ENCODE results near the gene OTOG.
A peak's percentile ranks its signal among the peaks of the same experiment; 100 is the strongest.

OTOG gene, protein sequence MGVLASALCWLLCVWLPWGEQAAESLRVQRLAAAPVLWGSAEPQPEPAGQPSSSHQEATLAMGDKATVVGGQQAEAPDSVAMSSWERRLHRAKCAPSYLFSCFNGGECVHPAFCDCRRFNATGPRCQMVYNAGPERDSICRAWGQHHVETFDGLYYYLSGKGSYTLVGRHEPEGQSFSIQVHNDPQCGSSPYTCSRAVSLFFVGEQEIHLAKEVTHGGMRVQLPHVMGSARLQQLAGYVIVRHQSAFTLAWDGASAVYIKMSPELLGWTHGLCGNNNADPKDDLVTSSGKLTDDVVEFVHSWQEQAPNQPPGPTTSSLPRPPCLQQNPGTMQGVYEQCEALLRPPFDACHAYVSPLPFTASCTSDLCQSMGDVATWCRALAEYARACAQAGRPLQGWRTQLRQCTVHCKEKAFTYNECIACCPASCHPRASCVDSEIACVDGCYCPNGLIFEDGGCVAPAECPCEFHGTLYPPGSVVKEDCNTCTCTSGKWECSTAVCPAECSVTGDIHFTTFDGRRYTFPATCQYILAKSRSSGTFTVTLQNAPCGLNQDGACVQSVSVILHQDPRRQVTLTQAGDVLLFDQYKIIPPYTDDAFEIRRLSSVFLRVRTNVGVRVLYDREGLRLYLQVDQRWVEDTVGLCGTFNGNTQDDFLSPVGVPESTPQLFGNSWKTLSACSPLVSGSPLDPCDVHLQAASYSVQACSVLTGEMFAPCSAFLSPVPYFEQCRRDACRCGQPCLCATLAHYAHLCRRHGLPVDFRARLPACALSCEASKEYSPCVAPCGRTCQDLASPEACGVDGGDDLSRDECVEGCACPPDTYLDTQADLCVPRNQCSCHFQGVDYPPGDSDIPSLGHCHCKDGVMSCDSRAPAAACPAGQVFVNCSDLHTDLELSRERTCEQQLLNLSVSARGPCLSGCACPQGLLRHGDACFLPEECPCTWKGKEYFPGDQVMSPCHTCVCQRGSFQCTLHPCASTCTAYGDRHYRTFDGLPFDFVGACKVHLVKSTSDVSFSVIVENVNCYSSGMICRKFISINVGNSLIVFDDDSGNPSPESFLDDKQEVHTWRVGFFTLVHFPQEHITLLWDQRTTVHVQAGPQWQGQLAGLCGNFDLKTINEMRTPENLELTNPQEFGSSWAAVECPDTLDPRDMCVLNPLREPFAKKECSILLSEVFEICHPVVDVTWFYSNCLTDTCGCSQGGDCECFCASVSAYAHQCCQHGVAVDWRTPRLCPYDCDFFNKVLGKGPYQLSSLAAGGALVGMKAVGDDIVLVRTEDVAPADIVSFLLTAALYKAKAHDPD (N-terminal part only)

DNA sequence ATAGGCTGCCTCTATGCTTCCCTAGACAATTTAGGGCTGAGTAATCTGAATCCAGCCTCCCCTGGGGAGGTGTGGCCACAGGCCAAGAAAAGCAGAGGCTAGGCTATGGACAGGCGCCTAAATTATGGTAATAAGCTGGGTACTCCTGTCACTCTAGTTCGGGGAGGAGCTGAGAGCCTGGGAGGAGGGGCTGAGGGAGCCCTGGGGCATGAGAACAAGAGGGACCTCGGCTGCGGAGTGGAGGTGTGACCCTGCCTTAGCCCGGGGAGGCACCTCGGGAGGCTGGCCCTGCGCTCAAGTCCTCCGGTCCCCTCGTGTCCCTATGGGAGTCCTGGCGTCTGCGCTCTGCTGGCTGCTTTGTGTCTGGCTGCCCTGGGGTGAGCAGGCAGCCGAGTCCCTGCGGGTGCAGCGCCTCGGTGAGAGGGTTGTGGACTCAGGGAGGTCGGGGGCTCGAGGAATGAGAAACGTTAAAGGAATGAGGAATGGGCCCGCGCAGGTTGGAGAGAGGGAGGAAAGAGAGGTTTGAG is at the start of gene OTOG:
TSS of gene OTOG (plus strand) at position 209 of the 527 bp plus-strand sequence. CDS start at position 323, 114 bp downstream.
- TF ChIP-seq, protein P1, sequence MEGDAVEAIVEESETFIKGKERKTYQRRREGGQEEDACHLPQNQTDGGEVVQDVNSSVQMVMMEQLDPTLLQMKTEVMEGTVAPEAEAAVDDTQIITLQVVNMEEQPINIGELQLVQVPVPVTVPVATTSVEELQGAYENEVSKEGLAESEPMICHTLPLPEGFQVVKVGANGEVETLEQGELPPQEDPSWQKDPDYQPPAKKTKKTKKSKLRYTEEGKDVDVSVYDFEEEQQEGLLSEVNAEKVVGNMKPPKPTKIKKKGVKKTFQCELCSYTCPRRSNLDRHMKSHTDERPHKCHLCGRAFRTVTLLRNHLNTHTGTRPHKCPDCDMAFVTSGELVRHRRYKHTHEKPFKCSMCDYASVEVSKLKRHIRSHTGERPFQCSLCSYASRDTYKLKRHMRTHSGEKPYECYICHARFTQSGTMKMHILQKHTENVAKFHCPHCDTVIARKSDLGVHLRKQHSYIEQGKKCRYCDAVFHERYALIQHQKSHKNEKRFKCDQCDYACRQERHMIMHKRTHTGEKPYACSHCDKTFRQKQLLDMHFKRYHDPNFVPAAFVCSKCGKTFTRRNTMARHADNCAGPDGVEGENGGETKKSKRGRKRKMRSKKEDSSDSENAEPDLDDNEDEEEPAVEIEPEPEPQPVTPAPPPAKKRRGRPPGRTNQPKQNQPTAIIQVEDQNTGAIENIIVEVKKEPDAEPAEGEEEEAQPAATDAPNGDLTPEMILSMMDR (IDR thresholded peaks at IDR 0.05; ENCODE audit: low read depth, low read length, missing control alignments): no peak
- DNase-seq (ENCODE audit: low read depth): no peak
- H3K4me3 ChIP-seq (ENCODE audit: low read depth, low read length): no peak within 1 kb of the TSS
- in situ Hi-C loops (cut with HindIII; ENCODE audit: low sequenced_read_pairs): no loop called here

DNA sequence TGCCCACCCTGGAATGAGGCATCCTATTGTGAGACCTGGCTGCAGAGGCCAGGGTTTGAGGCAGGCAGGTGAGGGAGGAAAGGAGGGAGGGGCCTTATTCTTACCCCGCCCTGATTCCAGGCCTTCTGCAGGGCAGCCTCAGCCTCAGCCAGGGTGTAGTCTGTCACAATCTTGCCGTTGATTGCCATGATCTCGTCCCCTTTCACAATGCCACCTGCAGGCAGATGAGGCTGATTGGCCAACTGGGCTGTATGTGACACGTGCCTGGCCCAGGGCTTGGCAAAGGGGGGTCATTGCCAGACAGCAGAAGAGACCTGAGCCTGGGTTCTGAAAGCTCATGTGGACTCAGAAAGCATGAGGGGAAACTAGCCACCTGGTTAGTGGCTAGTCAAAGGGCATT is 49.0 kb upstream of the OTOG start:
- in situ Hi-C loops (cut with HindIII; ENCODE audit: low sequenced_read_pairs): no loop called here
- DNase-seq (ENCODE audit: low read depth): no peak
- no peak overlapping the region for H3K4me3 ChIP-seq (ENCODE audit: low read depth, low read length)
- TF ChIP-seq, protein P1 (IDR thresholded peaks at IDR 0.05; ENCODE audit: low read depth, low read length, missing control alignments): no peak

DNA sequence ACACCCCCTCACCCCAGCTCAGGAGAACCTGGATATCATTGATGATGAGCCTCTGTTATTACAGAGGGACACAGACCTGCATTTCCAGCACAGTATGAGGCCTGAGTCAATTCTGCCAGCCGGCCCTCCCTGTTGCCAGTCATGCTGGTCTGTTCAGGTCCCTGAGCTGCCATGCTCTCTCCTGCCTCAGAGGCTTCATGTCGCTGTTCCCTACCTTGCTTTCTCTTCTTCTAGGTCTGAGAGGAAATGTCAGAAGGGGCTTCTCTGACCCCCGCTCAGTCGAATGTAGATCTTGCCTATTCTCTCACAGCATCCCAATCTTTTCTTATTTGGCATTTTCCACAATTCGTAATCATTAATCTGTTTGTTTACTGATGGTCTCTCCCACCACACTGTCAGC is 48.6 kb upstream of the OTOG start:
- in situ Hi-C loops (cut with HindIII; ENCODE audit: low sequenced_read_pairs): no loop called here
- H3K4me3 ChIP-seq (ENCODE audit: low read depth, low read length): no peak overlapping the region
- TF ChIP-seq, protein P1 (IDR thresholded peaks at IDR 0.05; ENCODE audit: low read depth, low read length, missing control alignments): peak; percentile 31
- no peak for DNase-seq (ENCODE audit: low read depth)

DNA sequence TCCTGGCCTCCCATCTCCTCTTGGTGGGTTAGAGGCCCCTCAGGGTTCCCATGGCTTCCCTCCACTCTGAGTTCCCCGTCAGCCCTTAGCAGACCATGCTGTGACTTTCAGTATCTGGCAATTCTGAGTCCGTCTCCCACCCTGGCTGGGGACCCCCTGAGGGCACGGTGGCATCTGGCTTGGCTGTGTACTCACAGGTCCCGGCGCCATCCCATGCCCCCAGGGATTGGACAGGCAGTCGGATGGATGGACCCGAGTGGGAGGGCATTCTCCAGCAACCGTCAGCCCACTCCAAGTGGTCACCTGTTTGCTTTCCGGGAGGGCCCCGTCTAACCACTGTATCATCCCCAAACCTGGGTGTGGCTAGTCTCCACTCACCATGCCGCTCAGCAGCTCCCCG is 46.4 kb upstream of the OTOG start:
- DNase-seq (ENCODE audit: low read depth): no peak
- in situ Hi-C loops (cut with HindIII; ENCODE audit: low sequenced_read_pairs): no loop called here
- no peak overlapping the region for H3K4me3 ChIP-seq (ENCODE audit: low read depth, low read length)
- TF ChIP-seq, protein P1 (IDR thresholded peaks at IDR 0.05; ENCODE audit: low read depth, low read length, missing control alignments): no peak

DNA sequence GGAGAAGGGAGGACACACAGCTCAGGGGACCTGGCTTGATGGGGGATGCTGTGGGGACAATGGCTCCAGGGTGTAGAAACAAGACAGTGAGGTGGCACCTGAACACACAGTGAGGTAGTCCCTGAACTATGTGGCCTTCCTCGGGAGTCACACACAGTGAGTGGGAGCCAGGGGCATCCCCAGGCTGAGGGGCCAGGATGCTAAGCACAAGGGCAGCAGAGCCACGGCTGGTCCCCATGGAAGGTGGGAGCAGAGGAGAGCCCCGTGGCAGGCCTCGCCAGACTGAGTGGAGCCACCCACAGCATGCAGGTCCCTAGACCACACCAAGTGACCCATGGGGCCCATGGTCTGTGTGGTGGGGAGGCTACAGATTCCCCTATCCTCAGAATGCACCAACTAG is 44.4 kb upstream of the OTOG start:
- TF ChIP-seq, protein P1 (IDR thresholded peaks at IDR 0.05; ENCODE audit: low read depth, low read length, missing control alignments): no peak
- no peak for DNase-seq (ENCODE audit: low read depth)
- in situ Hi-C loops (cut with HindIII; ENCODE audit: low sequenced_read_pairs): no loop called here
- no peak overlapping the region for H3K4me3 ChIP-seq (ENCODE audit: low read depth, low read length)
